Right renal pelvis (tissue), 4 donors: Measurements from ENCODE around the gene ADAM10. TPM values are rescaled to one million over a fixed set of nuclear protein-coding genes. Genes with fewer than 3 reads are reported as not detected.
A peak's percentile ranks its signal among the peaks of the same experiment; 100 is the strongest.
"Not testable (repeated sequence)": the region's sequence is repeated elsewhere in the genome, so short reads cannot be mapped to it uniquely, and the experiment has no call there.

Experiments used
- DNase-seq, 4 donors: peaks; one replicate each; pipeline ENCODE4 v3.0.0-alpha.2; 2013; ENCODE audit warnings: low read depth in 4 of 4, low spot score in 3 of 4, missing footprints in 1 of 4
- polyA plus RNA-seq, 4 donors: library from polyadenylated mRNA; unstranded; fragments of 120-200 nt; gene quantifications; one replicate each; pipeline ENCODE4 v1.2.1, GENCODE V29; 2013; ENCODE audit not compliant: insufficient read length in 4 of 4

The ADAM10 gene, protein sequence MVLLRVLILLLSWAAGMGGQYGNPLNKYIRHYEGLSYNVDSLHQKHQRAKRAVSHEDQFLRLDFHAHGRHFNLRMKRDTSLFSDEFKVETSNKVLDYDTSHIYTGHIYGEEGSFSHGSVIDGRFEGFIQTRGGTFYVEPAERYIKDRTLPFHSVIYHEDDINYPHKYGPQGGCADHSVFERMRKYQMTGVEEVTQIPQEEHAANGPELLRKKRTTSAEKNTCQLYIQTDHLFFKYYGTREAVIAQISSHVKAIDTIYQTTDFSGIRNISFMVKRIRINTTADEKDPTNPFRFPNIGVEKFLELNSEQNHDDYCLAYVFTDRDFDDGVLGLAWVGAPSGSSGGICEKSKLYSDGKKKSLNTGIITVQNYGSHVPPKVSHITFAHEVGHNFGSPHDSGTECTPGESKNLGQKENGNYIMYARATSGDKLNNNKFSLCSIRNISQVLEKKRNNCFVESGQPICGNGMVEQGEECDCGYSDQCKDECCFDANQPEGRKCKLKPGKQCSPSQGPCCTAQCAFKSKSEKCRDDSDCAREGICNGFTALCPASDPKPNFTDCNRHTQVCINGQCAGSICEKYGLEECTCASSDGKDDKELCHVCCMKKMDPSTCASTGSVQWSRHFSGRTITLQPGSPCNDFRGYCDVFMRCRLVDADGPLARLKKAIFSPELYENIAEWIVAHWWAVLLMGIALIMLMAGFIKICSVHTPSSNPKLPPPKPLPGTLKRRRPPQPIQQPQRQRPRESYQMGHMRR
- polyA plus RNA-seq, result 100 to 1,000 TPM; 241 to 286 (median 271) TPM

DNA sequence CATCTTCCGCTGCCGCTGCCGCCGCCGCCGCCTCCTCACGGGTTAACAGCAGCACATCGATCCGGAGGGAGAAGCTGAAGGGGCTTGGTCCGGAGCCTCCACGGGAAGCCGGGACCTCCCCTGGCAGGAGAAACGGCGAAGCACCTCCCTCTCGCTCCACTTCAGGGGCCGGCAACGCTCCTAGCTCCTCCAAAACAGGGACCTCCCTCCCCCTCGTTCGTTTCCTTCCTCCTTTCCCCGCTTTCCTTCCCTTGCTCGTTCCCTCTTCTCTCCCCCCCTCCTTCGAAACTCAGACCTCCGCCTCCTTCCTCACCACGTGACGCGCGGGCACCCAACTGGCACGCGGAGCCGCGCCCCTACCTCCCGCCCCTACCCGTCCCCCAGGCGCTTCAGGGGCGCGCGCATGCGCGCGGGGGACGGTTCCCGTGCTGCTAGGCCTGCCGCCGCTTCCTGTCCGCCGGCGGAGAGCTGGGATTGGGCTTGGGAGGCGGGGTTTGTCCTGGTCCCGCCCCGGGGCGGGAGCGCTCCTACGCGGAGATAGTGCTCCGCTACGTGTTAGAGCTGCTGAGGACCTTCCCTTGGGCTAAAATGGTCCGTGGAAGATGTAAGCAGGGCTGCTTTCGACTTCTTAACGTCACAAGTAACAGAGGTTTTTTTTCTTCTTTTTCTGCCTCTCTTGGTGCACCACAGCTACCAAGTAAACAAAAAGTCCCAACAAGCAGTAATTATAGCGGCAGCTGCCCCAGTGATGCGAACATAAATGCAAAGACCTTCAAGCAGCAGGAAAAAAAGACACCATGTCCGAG is at the start of gene ADAM10:
Gene ADAM10 (minus strand): TSS at position 176 of the 806 bp plus-strand sequence. CDS start 173 bp downstream, at position 3.
- peak; percentile 96 to 98 (median 98) for DNase-seq

GRCh38 chr15:58797505-58797904 is 48.0 kb upstream of the ADAM10 start:
- no peak for DNase-seq

- DNase-seq, result no peak
Measured at GRCh38 chr15:58795825-58796224, 46.3 kb upstream of the ADAM10 start.

DNA sequence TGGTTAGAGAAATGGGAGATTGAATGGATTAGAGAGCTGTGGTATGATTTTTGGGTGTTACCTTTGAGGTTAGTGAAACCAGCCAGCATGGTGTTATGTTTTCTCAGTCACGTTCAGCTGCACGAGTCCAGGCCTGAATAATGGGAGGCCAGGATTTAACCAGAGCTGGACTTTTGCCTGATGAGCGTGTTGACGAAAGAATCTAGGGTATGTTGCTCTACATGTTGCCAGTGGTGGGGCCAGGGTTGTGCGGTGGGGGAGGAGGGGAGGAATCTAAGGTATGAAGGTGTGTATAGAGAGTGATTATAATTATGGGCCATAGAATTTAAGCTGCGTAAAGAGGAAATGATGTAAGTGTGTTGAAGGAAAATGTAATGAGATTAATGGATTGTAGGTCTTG is 44.4 kb upstream of the ADAM10 start:
- peak in 3 of 4 donors; percentile 15 to 25 (median 16) for DNase-seq

DNA sequence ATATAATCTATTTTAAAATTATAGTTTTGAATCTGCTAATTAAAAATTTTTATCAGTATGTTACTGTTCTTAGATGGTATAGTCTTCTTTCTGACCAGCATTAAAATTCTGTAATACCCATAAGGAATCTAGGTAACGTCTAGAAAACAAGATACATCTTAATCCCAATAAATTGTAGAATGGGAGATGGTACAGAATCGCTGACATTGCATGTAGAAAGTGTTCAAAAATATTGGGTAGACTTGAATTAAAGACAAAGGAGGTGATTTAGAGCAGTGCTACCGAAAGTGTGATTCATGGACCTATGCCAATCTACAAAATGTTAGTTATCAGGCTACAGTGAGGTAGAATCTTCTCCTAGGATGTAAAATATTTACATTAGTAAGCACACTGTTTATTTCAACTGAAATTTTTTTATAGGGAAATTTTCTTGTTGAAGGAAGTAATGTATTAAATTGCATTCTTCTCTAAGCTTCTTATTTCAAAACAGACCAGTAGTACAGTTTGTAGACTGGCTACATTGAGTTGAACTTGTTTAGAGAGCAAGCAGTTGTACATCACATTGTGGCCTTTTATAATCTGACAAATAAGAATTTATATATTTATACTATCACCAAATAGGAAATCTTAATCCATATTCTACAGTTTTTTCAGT is 38.7 kb upstream of the ADAM10 start:
- no peak for DNase-seq

- DNase-seq, result no peak
Measured at GRCh38 chr15:58785355-58785754, 35.8 kb upstream of the ADAM10 start.

DNA sequence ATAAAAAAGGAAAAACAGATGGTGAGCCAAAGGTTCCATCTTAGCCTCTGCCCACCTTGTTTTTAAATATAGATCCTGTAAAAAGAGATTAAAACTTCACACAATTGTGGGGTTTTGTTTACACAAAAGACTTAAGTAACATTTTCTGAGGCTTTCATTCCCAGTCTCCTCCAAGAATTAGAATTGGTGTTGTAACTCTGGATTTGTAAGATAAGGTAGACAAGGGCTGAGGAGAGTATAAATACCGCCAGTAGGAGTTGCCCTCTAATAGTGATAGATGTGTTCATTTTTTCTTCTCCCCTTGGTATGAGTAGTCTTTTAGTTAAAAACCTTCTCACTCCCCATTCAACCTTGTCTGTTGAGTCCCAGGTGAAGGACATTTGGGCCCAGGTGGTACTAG is 30.0 kb upstream of the ADAM10 start:
- DNase-seq, result no peak

DNA sequence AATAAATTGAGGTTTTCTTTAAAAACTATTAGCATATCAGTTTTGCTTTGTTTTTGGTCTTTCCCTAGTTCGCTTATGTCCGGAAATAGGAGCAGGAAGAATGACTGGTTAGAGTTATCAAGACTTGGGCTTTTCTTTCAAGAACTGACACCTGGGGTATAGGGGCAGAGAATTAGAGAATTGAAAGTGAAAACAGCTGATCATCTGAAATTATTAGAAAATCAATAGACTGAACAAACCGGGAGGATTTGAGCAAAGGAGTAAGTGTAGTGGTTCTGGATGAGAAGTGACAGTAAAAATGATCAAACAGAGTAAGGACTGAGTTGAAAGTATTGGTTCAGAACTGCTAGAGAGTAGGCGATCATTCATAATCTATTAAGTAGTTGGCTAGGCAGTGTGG is 27.6 kb upstream of the ADAM10 start:
- DNase-seq, result no peak

- DNase-seq, result no peak
Measured at GRCh38 chr15:58775402-58775801, 25.9 kb upstream of the ADAM10 start.

DNA sequence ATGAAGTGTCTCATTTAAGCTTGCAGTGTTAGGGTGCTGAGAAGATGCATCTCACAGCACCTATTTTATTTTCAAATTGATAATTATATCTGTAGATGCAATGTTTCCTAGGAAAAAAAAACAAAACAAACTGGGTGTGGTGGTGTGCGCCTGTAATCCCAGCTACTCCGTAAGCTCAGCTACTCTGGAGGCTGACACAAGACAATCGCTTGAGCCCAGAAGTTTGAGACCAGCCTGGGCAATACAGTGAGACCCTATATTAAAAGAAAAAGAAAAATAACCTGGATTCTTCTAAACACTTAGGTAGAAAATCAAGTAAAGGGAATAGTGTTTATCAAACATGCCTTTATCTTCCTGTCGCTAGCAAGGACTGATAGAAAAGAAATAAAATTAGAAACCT is 23.5 kb upstream of the ADAM10 start:
- DNase-seq, result no peak

- peak in 1 of 4 donors; percentile 36 for DNase-seq
Measured at GRCh38 chr15:58771621-58772250, 22.2 kb upstream of the ADAM10 start.

- DNase-seq, result peak; percentile 98 to 99 (median 98)
Measured at GRCh38 chr15:58770857-58771620, 21.5 kb upstream of the ADAM10 start, which contains the start of gene MINDY2. TSS of gene MINDY2 (plus strand) at chr15:58771302. CDS start at chr15:58771396, 94 bp downstream.

DNA sequence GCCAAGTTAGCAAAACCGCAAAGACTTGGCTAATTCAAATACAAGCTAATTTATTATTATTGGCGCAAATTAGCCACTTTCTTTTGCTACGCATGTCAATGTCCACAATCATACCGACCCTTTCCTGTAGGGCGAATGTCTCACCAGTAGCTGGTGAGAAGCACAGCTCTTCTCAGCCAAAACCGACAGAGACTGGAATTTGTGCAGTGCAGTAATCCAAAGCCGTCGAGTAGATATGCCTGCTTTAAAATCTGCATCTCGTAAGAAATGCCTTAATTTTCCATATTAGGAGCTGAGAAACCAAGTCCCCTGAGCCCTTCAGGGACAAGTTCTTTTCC is 21.0 kb upstream of the ADAM10 start:
- no peak for DNase-seq

GRCh38 chr15:58768601-58769004 is 19.1 kb upstream of the ADAM10 start:
- not testable (repeated sequence) for DNase-seq

GRCh38 chr15:58766290-58766689 is 16.8 kb upstream of the ADAM10 start:
- no peak for DNase-seq

DNA sequence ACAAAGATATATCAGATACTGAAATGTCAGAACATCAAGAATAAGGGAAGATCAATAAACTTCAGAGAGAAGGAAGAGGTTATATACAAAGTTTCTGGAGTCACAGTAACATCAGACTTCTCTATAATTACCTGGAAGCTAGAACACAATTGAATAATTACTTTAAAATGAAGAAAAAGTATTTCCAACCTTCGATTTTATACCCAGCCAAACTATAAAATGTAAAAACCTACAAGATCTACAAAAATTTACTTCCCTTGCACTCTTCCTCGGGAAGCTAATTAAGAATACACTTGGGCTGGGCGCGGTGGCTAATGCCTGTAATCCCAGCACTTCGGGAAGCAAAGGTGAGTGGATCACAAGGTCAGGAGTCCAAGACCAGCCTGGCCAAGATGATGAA is 15.0 kb upstream of the ADAM10 start:
- DNase-seq, result no peak

DNA sequence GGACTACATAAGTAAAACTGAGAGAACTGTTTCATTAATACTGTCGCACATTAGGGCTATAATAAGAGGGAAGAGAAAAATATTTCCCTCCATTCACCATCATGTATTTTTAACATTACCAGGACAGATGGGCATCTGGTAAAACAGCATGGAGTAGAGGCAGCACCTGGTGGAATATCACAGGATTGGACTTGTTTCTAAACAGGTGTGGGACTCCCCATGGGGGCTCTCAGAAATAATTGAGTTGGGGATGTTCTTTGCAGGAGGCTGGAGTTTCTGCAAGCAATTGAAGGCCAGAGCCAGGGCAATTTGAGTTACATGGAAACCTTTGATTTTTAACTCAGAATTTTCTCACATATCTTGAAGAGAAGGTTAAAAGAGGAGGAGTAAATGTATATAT is 13.2 kb upstream of the ADAM10 start:
- no peak for DNase-seq

DNA sequence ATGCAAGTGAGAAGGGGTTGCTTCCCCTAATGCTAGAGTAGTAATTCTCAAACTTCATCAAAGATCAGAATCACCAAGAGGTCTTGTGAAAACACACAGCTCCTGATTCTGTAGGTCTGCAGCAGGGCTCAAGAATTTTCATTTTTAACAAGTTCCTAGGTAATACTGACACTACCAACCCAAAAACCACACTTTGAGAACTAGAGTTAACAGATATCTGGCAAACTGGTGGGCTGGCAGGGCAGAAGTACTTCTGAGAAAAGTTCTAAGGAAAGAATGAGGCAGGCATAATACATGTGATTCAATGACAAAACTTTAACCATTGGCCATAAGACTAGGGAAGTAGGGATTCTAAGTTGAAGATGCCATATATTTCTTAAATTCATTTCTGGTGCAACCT is 12.8 kb upstream of the ADAM10 start:
- DNase-seq, result no peak

- no peak for DNase-seq
Measured at GRCh38 chr15:58761010-58761388, 11.5 kb upstream of the ADAM10 start.
